Activated naive CD8-positive, alpha-beta T cell treated with anti-CD3 and anti-CD28 coated beads, Interleukin-2, amount 50 U/mL, for 24 hours (primary cell): Measurements from ENCODE around the gene GGT7.
"Not testable (repeated sequence)": the region's sequence is repeated elsewhere in the genome, so short reads cannot be mapped to it uniquely, and the experiment has no call there.

Experiments used
- ATAC-seq: fragments of 150-1000 bp; cut with Tn5 transposase; one replicate; pipeline ENCODE4 v1.10.0; 2021
- DNase-seq: peaks from one replicate; pipeline ENCODE4 v3.0.0; 2021
- H3K27ac Mint-ChIP-seq: one replicate; pipeline ENCODE4 v1.8.0; 2021; ENCODE audit warnings: mild to moderate bottlenecking, mixed read lengths
- H3K27me3 Mint-ChIP-seq: one replicate; pipeline ENCODE4 v1.8.0; 2021; ENCODE audit warnings: mixed read lengths
- H3K36me3 Mint-ChIP-seq: one replicate; pipeline ENCODE4 v1.8.0; 2021; ENCODE audit warnings: low read depth, mixed read lengths
- H3K4me1 Mint-ChIP-seq: one replicate; pipeline ENCODE4 v1.8.0; 2021; ENCODE audit warnings: mixed read lengths
- H3K4me3 Mint-ChIP-seq: one replicate; pipeline ENCODE4 v1.8.0; 2021; ENCODE audit warnings: mild to moderate bottlenecking, moderate library complexity, mixed read lengths
- H3K9me3 Mint-ChIP-seq: one replicate; pipeline ENCODE4 v1.8.0; 2021; ENCODE audit warnings: mixed read lengths

The GGT7 gene

DNA sequence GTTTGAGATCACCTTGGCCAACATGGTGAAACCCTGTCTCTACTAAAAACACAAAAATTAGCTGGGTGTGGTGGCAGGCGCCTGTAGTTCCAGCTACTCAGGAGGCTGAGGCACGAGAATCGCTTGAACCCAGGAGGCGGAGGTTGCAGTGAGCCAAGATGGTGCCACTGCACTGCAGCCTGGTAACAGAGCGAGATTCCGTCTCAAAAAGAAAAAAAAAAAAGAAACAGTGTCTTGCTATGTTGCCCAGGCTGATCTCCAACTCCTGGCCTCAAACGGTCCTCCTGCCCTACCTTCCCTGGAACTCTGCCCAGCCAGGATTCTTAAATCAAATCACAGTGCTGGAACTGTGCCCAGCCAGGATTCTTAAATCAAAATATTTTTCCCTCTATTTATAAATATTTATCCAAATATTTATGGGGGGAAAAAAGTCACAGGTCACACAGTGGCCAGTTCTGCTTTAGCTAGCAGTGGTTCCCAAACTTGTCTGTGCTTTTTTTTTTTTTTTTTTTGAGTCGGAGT, 64.7 kb downstream of the GGT7 start:
- not testable (repeated sequence) for H3K27me3 Mint-ChIP-seq, DNase-seq, H3K4me1 Mint-ChIP-seq

DNA sequence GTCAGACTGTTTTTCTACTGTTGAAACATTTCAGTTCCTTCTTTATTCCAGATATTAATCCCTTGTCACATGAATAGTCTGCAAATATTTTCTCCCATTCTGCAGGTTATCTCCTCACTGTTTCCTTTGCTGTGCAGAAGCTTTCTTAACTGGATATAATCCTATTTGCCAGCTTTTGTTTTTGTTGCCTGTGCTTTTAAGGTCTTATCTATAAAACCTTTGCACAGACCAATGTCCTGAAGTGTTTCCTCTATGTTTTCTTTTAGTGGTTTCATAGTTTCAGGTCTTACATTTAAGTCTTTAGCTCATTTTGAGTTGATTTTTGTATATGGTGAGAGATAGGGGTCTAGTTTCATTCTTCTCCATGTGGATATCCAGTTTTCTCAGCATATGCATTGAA, 66.4 kb downstream of the GGT7 start:
- no peak overlapping the region for H3K4me3 Mint-ChIP-seq
- peaks cover 6% of the 10 kb centered on the region for H3K4me1 Mint-ChIP-seq
- H3K27ac Mint-ChIP-seq, result no peak overlapping the region
- H3K9me3 Mint-ChIP-seq, result no peaks in the 10 kb centered on the region
- DNase-seq, result no peak
- H3K27me3 Mint-ChIP-seq, result no peaks in the 10 kb centered on the region
- ATAC-seq, result no peak
- H3K36me3 Mint-ChIP-seq, result no peaks in the 10 kb centered on the region

More for the DNA sequence above, 64.7 kb downstream of the GGT7 start:
- H3K36me3 Mint-ChIP-seq, H3K9me3 Mint-ChIP-seq, H3K27ac Mint-ChIP-seq, H3K4me3 Mint-ChIP-seq, ATAC-seq: not testable (repeated sequence)

- Mint-ChIP-seq H3K4me3 (no peak overlapping the region), H3K4me1 (peaks cover 22% of the 10 kb centered on the region), H3K36me3 (no peaks in the 10 kb centered on the region), H3K9me3 (no peaks in the 10 kb centered on the region), H3K27ac (no peak overlapping the region), H3K27me3 (no peaks in the 10 kb centered on the region)
- DNase-seq (no peak), ATAC-seq (no peak)
Measured at GRCh38 chr20:34798871-34799270, 73.8 kb downstream of the GGT7 start.

- Mint-ChIP-seq H3K36me3 (no peaks in the 10 kb centered on the region), H3K4me1 (peaks cover 22% of the 10 kb centered on the region), H3K27ac (no peak overlapping the region), H3K9me3 (no peaks in the 10 kb centered on the region), H3K27me3 (no peaks in the 10 kb centered on the region), H3K4me3 (no peak overlapping the region)
- DNase-seq (no peak), ATAC-seq (no peak)
Measured at GRCh38 chr20:34798328-34798727, 74.3 kb downstream of the GGT7 start.

DNA sequence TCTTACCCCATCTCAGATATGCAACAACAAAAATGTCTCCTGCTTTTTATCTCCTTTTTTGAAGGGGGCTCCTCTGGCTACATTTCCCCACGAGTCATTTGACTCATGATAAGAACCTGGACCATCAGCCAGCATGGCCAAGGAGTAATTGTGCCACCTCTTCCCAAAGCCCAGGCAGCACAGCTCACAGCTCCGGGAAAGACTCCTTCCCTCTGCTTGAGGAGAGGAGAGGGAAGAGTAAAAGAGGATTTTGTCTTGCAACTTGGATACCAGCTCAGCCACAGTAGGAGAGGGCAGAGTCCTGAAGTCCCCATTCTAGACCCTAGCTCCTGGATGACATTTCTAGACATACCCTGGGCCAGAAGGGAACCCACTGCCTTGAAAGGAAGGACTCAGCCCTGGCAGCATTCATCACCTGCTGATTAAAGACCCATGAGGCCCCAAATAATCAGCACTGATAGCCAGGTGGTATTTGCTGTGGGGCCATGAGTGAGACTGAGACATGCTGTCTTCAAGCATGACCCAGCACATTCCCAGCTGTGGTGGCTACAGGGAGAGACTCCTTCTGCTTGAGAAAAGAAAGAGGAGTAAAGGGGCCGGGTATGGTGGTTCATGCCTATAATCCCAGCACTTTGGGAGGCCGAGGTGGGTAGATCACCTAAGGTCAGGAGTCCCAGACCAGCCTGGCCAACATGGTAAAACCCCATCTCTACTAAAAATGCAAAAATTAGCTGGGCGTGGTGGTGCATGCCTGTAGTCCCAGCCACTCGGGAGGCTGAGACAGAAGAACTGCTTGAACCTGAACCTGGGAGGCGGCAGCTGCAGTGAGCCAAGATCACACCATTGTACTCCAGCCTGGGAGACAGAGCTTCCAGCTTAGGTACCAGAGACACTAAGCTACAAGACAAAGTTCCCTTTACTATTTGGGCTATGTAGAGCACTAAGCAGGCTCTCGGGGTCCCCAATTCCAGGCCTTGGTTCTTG, 75.4 kb downstream of the GGT7 start:
- Mint-ChIP-seq H3K36me3 (no peaks in the 10 kb centered on the region), H3K4me3 (no peak overlapping the region), H3K9me3 (no peaks in the 10 kb centered on the region), H3K27ac (no peak overlapping the region), H3K27me3 (no peaks in the 10 kb centered on the region), H3K4me1 (peaks cover 22% of the 10 kb centered on the region)
- DNase-seq (no peak), ATAC-seq (no peak)
